GM23248 (cell line): ENCODE data around the gene ZKSCAN4. TPM values are rescaled to one million over a fixed set of nuclear protein-coding genes. Genes with fewer than 3 reads are reported as not detected.

ENCODE experiments used
- DNase-seq: peaks from one replicate; pipeline ENCODE4 v3.0.0-alpha.2; 2015
- H2AFZ ChIP-seq: fragments of 200-600 bp; sonication (generic); 2 replicates; pipeline ENCODE4 v1.6.1; 2016; ENCODE audit warnings: antibody characterized with exemption
- H3F3A ChIP-seq: fragments of 200-600 bp; sonication (generic); 2 replicates; pipeline ENCODE4 v1.6.1; 2016; ENCODE audit warnings: mild to moderate bottlenecking, antibody characterized with exemption, mixed run types; ENCODE audit not compliant: insufficient read depth
- H3K27ac ChIP-seq: fragments of 200-600 bp; sonication (generic); 2 replicates; pipeline ENCODE4 v1.5.1; 2016; ENCODE audit warnings: mild to moderate bottlenecking
- H3K27me3 ChIP-seq: fragments of 200-600 bp; sonication (generic); replicated peaks from 2 replicates; pipeline ENCODE4 v1.6.1; 2016; ENCODE audit warnings: mild to moderate bottlenecking; ENCODE audit not compliant: insufficient read depth
- H3K36me3 ChIP-seq: fragments of 200-600 bp; sonication (generic); 2 replicates; pipeline ENCODE4 v1.6.1; 2016; ENCODE audit warnings: low read depth, mild to moderate bottlenecking
- H3K4me1 ChIP-seq: fragments of 200-600 bp; sonication (generic); 2 replicates; pipeline ENCODE4 v1.6.1; 2016; ENCODE audit warnings: mild to moderate bottlenecking; ENCODE audit not compliant: insufficient read depth
- H3K4me2 ChIP-seq: fragments of 200-600 bp; sonication (generic); one replicate; pipeline ENCODE4 v1.6.1; 2016; ENCODE audit warnings: mild to moderate bottlenecking; ENCODE audit not compliant: unreplicated experiment
- H3K4me3 ChIP-seq: fragments of 200-600 bp; sonication (generic); 2 replicates; pipeline ENCODE4 v1.5.1; 2016; ENCODE audit warnings: mild to moderate bottlenecking
- H3K79me2 ChIP-seq: fragments of 200-600 bp; sonication (generic); 2 replicates; pipeline ENCODE4 v1.6.1; 2016; ENCODE audit warnings: mild to moderate bottlenecking; ENCODE audit not compliant: insufficient read depth
- H3K9ac ChIP-seq: fragments of 200-600 bp; sonication (generic); 2 replicates; pipeline ENCODE4 v1.6.1; 2016; ENCODE audit warnings: mild to moderate bottlenecking
- H3K9me2 ChIP-seq: fragments of 200-600 bp; sonication (generic); 2 replicates; pipeline ENCODE4 v1.6.1; 2016; ENCODE audit warnings: mixed run types, mild to moderate bottlenecking, moderate library complexity; ENCODE audit not compliant: insufficient read depth
- H3K9me3 ChIP-seq: fragments of 200-600 bp; sonication (generic); one replicate; pipeline ENCODE4 v1.6.1; 2017; ENCODE audit warnings: low read depth
- H4K20me1 ChIP-seq: fragments of 200-600 bp; sonication (generic); 2 replicates; pipeline ENCODE4 v1.6.0; 2016; ENCODE audit not compliant: insufficient read depth
- EZH2 ChIP-seq: fragments of 200-600 bp; sonication (generic); IDR thresholded peaks from 2 replicates; pipeline ENCODE4 v1.6.1; 2018; ENCODE audit warnings: antibody characterized with exemption, mild to moderate bottlenecking; ENCODE audit not compliant: insufficient read depth, poor library complexity, severe bottlenecking
- EZH2phosphoT487 ChIP-seq: fragments of 200-600 bp; sonication (generic); IDR thresholded peaks from 2 replicates; pipeline ENCODE4 v1.6.1; 2018; ENCODE audit warnings: antibody characterized with exemption, moderate library complexity, mild to moderate bottlenecking, low read depth; ENCODE audit not compliant: insufficient read depth
- WGBS, 2 experiments: methylation state at CpG; one replicate each; pipeline ENCODE4 v1.1.6; 2015 to 2017; ENCODE audit warnings: low lambda C conversion rate in 2 of 2, low coverage in 1 of 2; ENCODE audit errors: missing lambda C conversion rate in 2 of 2; 5-methylcytosine and 5-hydroxymethylcytosine counted together
- in situ Hi-C: fragments of 300-500 bp; cut with MboI; formaldehyde crosslinking; loops from 2 replicates; pipeline ENCODE4 v1.15.0; 2020
- polyA plus RNA-seq: library from polyadenylated mRNA; unstranded; fragments of >200 nt; fragmentation: Nextera tagmentation; extraction: Ambion mirVana; gene quantifications from 2 replicates; pipeline ENCODE4 v1.2.1, GENCODE V29; 2016
- total RNA-seq: library from RNA; depleted of rRNA; stranded (reverse); fragments of >200 nt; shearing (Covaris generic); gene quantifications from 2 replicates; pipeline ENCODE4 v1.2.3, GENCODE V29; 2014; rRNA removed

ZKSCAN4 gene
- total RNA-seq (3.7 and 4.2 TPM in 2 replicates), polyA plus RNA-seq (3.5 and 3.6 TPM in 2 replicates)

- Histone ChIP-seq H3K9me3 (no peaks in the 10 kb centered on the region), H3K27ac (peak within 1 kb of the TSS; percentile 40), H3K36me3 (no peaks in the 10 kb centered on the region), H2AFZ (peak within 1 kb of the TSS; percentile 98), H3K79me2 (peaks cover 27% of the 10 kb centered on the region), H3F3A (no peaks in the 10 kb centered on the region), H3K9me2 (no peaks in the 10 kb centered on the region), H3K4me3 (peak within 1 kb of the TSS; percentile 98), H4K20me1 (no peaks in the 10 kb centered on the region), H3K9ac (peak within 1 kb of the TSS; percentile 88), H3K27me3 (no peaks in the 10 kb centered on the region), H3K4me2 (peak within 1 kb of the TSS; percentile 85), H3K4me1 (peaks cover 18% of the 10 kb centered on the region)
- peak; percentile 87 for DNase-seq
- in situ Hi-C loops: no loop called here
- TF ChIP-seq EZH2 (no peak), EZH2phosphoT487 (no peak)
- 4% methylated on average over 14 of the region's 14 CpGs for WGBS, 2 experiments
Observed at GRCh38 chr6:28252009-28252975, at the start of gene ZKSCAN4. ZKSCAN4 (minus strand) TSS chr6:28252269; CDS start chr6:28251980, 289 bp downstream.

- no peak overlapping the region for H3K9ac ChIP-seq
- H3K9me3 ChIP-seq: no peaks in the 10 kb centered on the region
- peaks cover 7% of the 10 kb centered on the region; the same call in 1 of the 2 replicates for H3K36me3 ChIP-seq
- no peaks in the 10 kb centered on the region for H4K20me1 ChIP-seq
- no peaks in the 10 kb centered on the region for H3K4me1 ChIP-seq
- H3K79me2 ChIP-seq: no peaks in the 10 kb centered on the region
- no peak overlapping the region for H3K4me3 ChIP-seq
- 95 to 98% methylated on average over 7 of the region's 7 CpGs for WGBS, 2 experiments
- no peaks in the 10 kb centered on the region for H3K9me2 ChIP-seq
- H3F3A ChIP-seq: no peaks in the 10 kb centered on the region
- H3K27ac ChIP-seq: no peak overlapping the region
- no peak overlapping the region for H3K4me2 ChIP-seq
- H3K27me3 ChIP-seq: no peaks in the 10 kb centered on the region
- in situ Hi-C loops: no loop called here
- TF ChIP-seq EZH2phosphoT487 (no peak), EZH2 (no peak)
- no peak overlapping the region for H2AFZ ChIP-seq
- DNase-seq: no peak
Observed at GRCh38 chr6:28296520-28297060, 44.5 kb upstream of the ZKSCAN4 start.

GRCh38 chr6:28295326-28295725 lies 43.3 kb upstream of the ZKSCAN4 start:
- Histone ChIP-seq H3K4me1 (no peaks in the 10 kb centered on the region), H3K4me3 (no peak overlapping the region), H3K9ac (no peak overlapping the region), H3K9me2 (no peaks in the 10 kb centered on the region), H4K20me1 (no peaks in the 10 kb centered on the region), H3K36me3 (no peaks in the 10 kb centered on the region), H3F3A (no peaks in the 10 kb centered on the region), H3K79me2 (no peaks in the 10 kb centered on the region), H3K4me2 (no peak overlapping the region), H2AFZ (no peak overlapping the region), H3K27ac (no peak overlapping the region), H3K9me3 (no peaks in the 10 kb centered on the region), H3K27me3 (no peaks in the 10 kb centered on the region)
- DNase-seq: no peak
- WGBS, 2 experiments: 95 to 97% methylated on average over 5 of the region's 5 CpGs
- in situ Hi-C loops: no loop called here
- TF ChIP-seq EZH2 (no peak), EZH2phosphoT487 (no peak)

GRCh38 chr6:28291573-28291972 lies 39.5 kb upstream of the ZKSCAN4 start:
- Histone ChIP-seq H3K9ac (no peak overlapping the region), H3K27ac (no peak overlapping the region), H3F3A (no peaks in the 10 kb centered on the region), H3K9me2 (no peaks in the 10 kb centered on the region), H3K27me3 (no peaks in the 10 kb centered on the region), H3K4me2 (no peak overlapping the region), H3K36me3 (peaks cover 15% of the 10 kb centered on the region; the same call in 1 of the 2 replicates), H3K9me3 (no peaks in the 10 kb centered on the region), H4K20me1 (no peaks in the 10 kb centered on the region), H3K4me3 (no peak overlapping the region), H2AFZ (no peak overlapping the region), H3K4me1 (no peaks in the 10 kb centered on the region), H3K79me2 (no peaks in the 10 kb centered on the region)
- no peak for DNase-seq
- TF ChIP-seq EZH2: no peak
- TF ChIP-seq EZH2phosphoT487: no peak
- in situ Hi-C loops: no loop called here
